C4-2B (cell line): ENCODE results near the gene NF1.

Experiments
- CTCF ChIP-seq: fragments of 450-650 bp; conservative IDR thresholded peaks from 2 replicates; pipeline ENCODE4 v1.5.1; 2017; ENCODE audit warnings: mild to moderate bottlenecking
- ZFX ChIP-seq: fragments of 450-650 bp; IDR thresholded peaks from 2 replicates; pipeline ENCODE4 v1.6.1; 2017

GRCh38 chr17:31148205-31148604 is 53.4 kb downstream of the NF1 start:
- TF ChIP-seq ZFX (no peak), CTCF (no peak)
